MCF 10A (cell line): ENCODE measurements around the gene IL13RA1. TPM values are rescaled to one million over a fixed set of nuclear protein-coding genes. Genes with fewer than 3 reads are reported as not detected.

Source experiments
- BruUV-seq: library from RNA; stranded (reverse); fragments of 400-500 nt; replicated peaks from 2 replicates; lab custom pipeline; 2021; lab: Mats Ljungman, UMichigan
- CTCF ChIA-PET: fragments of 300-600 bp; sonication (Branson Sonifier 250); formaldehyde crosslinking; extraction: SDS; loops from one replicate; lab custom pipeline; 2021; ENCODE audit warnings: antibody characterized with exemption, inconsistent platforms; lab: Yijun Ruan, JAX
- POLR2A ChIA-PET: fragments of 300-600, 350-650 bp; sonication (Branson Sonifier 250); formaldehyde crosslinking; extraction: SDS; loops from one replicate; lab custom pipeline; 2020; ENCODE audit warnings: antibody characterized with exemption, inconsistent platforms; lab: Yijun Ruan, JAX
- DNase-seq: peaks from one replicate; pipeline ENCODE4 v3.0.0-alpha.2; 2018; ENCODE audit not compliant: unreplicated experiment
- H3K27ac Mint-ChIP-seq: one replicate; pipeline ENCODE4 v1.8.0; 2022; ENCODE audit warnings: mild to moderate bottlenecking, low read depth, mixed read lengths; ENCODE audit not compliant: unreplicated experiment
- H3K27me3 Mint-ChIP-seq: one replicate; pipeline ENCODE4 v1.8.0; 2022; ENCODE audit warnings: mixed read lengths; ENCODE audit not compliant: insufficient read depth, unreplicated experiment
- H3K36me3 Mint-ChIP-seq: one replicate; pipeline ENCODE4 v1.8.0; 2022; ENCODE audit warnings: mild to moderate bottlenecking, moderate library complexity, mixed read lengths; ENCODE audit not compliant: insufficient read depth, unreplicated experiment
- H3K4me1 Mint-ChIP-seq: one replicate; pipeline ENCODE4 v1.8.0; 2022; ENCODE audit warnings: mixed read lengths; ENCODE audit not compliant: insufficient read depth, unreplicated experiment
- H3K4me3 Mint-ChIP-seq: one replicate; pipeline ENCODE4 v1.8.0; 2022; ENCODE audit warnings: mild to moderate bottlenecking, moderate library complexity, mixed read lengths; ENCODE audit not compliant: unreplicated experiment
- H3K9me3 Mint-ChIP-seq: one replicate; pipeline ENCODE4 v1.8.0; 2022; ENCODE audit warnings: mixed read lengths; ENCODE audit not compliant: unreplicated experiment
- intact Hi-C: fragments of 100-400 bp; cut with micrococcal nuclease; formaldehyde crosslinking; loops from 2 replicates; pipeline ENCODE4 v1.14.1; 2022
- total RNA-seq: library from RNA; stranded (reverse); gene quantifications from 2 replicates; pipeline ENCODE4 v1.2.3, GENCODE V29; 2022
- TF ChIP-seq, protein P1 (sequence below): fragments of 200-600 bp; IDR thresholded peaks from one replicate; pipeline ENCODE4 v1.8.0; 2022; ENCODE audit warnings: antibody characterized with exemption, mild to moderate bottlenecking; ENCODE audit not compliant: unreplicated experiment

Gene IL13RA1
- total RNA-seq, 1 experiment from 2014 or later = 27.4 TPM

DNA sequence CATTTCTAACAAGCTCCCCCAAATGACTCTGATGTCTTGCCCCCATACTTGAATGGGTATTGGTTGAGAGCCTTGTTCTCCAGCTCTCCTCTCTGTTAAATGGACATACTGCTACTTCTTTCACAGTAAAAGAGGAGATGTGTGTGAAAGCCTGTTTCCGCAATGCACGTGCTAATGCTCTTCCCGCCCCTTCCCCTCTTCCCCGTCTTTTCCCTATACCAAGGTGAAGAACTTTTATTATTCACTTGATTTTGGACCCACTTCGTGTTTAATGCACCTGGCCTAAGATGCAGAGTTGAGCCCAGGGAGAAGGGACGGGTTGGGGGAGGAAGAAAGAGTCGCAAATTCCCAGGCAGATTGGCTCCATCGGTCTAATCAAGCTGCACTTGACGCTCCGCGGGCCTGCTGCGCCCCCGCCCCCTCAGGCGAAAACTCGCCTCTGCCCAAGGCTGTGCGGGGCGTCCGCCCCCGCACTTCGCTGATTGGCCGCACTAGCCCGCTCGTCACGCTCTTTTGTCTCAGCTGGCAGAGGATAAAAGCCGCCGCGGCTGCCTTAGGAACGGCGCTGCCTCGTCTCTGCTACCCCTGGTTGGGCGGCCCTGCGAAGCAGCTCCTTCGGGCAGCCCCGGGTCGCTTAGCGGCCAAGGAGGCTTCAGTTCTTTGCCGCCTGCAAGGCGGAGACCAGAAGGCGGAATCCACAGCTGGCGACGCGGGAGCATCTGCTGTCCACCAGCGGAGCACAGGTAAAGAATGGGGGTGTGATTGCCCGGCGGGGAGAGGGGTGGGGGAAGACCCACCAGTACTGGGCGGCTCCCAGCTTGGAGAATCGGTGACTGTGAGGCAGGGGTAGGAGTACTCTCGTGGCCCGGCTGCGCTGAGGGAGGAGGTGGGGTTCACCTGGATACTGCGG lies 96.1 kb downstream of the IL13RA1 start, which contains the start of gene ZCCHC12:
Gene ZCCHC12, plus strand, starts transcription at position 562 of the 910 bp plus-strand sequence. CDS start 1,421 bp downstream, outside the sequence.
- peaks cover 28% of the 10 kb centered on the region for H3K27me3 Mint-ChIP-seq
- intact Hi-C loops = no loop called here
- no peaks in the 10 kb centered on the region for H3K36me3 Mint-ChIP-seq
- no peak for DNase-seq
- no peak within 1 kb of the TSS for H3K27ac Mint-ChIP-seq
- POLR2A ChIA-PET = no interaction called here
- BruUV-seq = no TSS peak
- no peaks in the 10 kb centered on the region for H3K9me3 Mint-ChIP-seq
- CTCF ChIA-PET = interaction anchor here (0.6 to 1.6 kb wide), 2 partner anchors 16 to 22 kb away, joined by 5 read pairs; no protein-coding TSS in a partner anchor
- H3K4me1 Mint-ChIP-seq = no peaks in the 10 kb centered on the region
- TF ChIP-seq, protein P1, sequence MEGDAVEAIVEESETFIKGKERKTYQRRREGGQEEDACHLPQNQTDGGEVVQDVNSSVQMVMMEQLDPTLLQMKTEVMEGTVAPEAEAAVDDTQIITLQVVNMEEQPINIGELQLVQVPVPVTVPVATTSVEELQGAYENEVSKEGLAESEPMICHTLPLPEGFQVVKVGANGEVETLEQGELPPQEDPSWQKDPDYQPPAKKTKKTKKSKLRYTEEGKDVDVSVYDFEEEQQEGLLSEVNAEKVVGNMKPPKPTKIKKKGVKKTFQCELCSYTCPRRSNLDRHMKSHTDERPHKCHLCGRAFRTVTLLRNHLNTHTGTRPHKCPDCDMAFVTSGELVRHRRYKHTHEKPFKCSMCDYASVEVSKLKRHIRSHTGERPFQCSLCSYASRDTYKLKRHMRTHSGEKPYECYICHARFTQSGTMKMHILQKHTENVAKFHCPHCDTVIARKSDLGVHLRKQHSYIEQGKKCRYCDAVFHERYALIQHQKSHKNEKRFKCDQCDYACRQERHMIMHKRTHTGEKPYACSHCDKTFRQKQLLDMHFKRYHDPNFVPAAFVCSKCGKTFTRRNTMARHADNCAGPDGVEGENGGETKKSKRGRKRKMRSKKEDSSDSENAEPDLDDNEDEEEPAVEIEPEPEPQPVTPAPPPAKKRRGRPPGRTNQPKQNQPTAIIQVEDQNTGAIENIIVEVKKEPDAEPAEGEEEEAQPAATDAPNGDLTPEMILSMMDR = no peak
- no peak within 1 kb of the TSS for H3K4me3 Mint-ChIP-seq

DNA sequence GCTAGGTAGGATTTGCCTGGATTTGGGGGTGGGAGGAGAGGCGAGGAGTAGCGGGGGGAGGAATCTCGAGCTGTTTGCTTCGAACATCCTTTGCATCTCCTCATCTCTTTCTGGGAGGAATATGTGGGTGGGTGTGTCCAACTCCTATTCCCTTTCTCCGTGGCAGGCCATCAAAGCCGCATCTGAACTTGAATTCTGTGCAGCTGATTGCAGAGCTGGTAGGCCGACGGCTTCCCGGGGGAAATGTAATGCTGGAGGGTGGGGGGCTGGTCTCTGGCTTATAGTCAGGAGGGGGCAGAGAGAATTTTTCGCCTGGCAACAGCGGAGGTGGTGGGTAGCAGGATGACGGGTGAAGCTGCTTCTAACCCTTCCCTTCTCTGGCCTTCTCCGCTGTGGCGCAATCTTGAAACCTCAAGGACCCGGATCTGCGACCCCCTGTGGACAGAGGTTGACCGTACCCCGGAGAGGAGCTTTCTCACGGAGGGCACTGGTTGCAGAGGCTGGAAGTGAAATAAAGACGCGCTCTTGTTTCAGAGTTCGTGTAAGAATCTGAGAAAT lies 96.8 kb downstream of the IL13RA1 start:
- H3K9me3 Mint-ChIP-seq = no peaks in the 10 kb centered on the region
- intact Hi-C loops = no loop called here
- POLR2A ChIA-PET = no interaction called here
- TF ChIP-seq, protein P1 = no peak
- peaks cover 35% of the 10 kb centered on the region for H3K27me3 Mint-ChIP-seq
- no peak overlapping the region for H3K4me3 Mint-ChIP-seq
- BruUV-seq = no TSS peak
- H3K27ac Mint-ChIP-seq = no peak overlapping the region
- DNase-seq = no peak
- CTCF ChIA-PET = interaction anchor here (0.6 to 1.6 kb wide), 2 partner anchors 17 to 393 kb away, joined by 3 to 5 read pairs; no protein-coding TSS in a partner anchor
- no peaks in the 10 kb centered on the region for H3K4me1 Mint-ChIP-seq
- H3K36me3 Mint-ChIP-seq = no peaks in the 10 kb centered on the region

DNA sequence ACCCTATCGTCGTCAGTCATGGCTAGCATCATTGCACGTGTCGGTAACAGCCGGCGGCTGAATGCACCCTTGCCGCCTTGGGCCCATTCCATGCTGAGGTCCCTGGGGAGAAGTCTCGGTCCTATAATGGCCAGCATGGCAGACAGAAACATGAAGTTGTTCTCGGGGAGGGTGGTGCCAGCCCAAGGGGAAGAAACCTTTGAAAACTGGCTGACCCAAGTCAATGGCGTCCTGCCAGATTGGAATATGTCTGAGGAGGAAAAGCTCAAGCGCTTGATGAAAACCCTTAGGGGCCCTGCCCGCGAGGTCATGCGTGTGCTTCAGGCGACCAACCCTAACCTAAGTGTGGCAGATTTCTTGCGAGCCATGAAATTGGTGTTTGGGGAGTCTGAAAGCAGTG lies 97.8 kb downstream of the IL13RA1 start:
- H3K4me1 Mint-ChIP-seq = no peaks in the 10 kb centered on the region
- H3K27me3 Mint-ChIP-seq = peaks cover 40% of the 10 kb centered on the region
- no peak overlapping the region for H3K27ac Mint-ChIP-seq
- TF ChIP-seq, protein P1 = no peak
- CTCF ChIA-PET = interaction anchor here (0.5 to 0.7 kb wide), 2 partner anchors 180 to 189 kb away, joined by 3 read pairs; no protein-coding TSS in a partner anchor
- H3K9me3 Mint-ChIP-seq = no peaks in the 10 kb centered on the region
- no TSS peak for BruUV-seq
- intact Hi-C loops = no loop called here
- DNase-seq = no peak
- H3K4me3 Mint-ChIP-seq = no peak overlapping the region
- no peaks in the 10 kb centered on the region for H3K36me3 Mint-ChIP-seq
- POLR2A ChIA-PET = no interaction called here
